NCI-H187 treated with DMSO at 0.1 percent for 48 hours (cell line): ENCODE results near the gene WDR46.

Experiments used
- DNase-seq: peaks from one replicate; lab custom pipeline; 2025; lab: John Stamatoyannopoulos, UW

Gene WDR46

DNA sequence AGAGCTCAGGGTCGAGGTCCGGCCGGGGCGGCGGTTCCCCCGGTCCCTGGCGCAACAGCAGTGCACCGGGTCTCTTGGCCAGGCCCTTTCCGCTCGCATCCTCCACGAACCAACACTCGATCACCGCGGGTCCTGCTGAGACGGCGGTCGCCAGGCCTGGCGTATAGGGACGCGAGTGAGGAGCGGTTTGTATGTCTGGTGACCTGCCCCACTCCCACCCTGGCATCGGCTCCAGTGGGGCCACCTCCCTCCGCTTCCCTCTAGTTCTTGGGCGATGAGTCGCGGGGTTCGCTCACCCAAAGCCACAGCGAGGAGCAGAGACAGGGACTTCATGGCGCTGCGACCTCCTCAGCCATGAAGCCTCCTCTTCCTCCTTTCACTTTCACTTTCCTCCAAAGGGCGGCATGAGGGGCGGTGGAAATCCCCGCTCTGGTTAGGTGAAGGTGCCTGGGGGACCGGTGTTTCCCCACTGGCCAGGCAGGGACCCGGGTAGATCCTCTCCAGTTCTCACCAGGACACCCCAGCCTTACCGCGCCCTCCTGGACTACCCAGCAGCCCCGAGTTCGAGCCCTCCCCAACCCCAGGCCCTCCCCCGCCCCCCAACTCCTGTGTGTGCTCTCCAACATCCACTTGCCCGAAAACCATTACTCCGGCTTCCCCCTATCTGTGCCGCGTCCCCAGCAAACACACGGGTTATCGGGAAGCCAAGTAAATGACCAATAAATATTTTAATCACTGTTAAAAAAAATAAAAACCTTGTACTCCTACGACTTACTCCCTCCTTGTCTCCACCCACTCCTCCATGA, 24.9 kb upstream of the WDR46 start, which contains the start of gene TAPBP:
TSS of gene TAPBP (minus strand) at position 370 of the 806 bp plus-strand sequence. CDS start at position 333, 37 bp downstream.
- DNase-seq: no peak

DNA sequence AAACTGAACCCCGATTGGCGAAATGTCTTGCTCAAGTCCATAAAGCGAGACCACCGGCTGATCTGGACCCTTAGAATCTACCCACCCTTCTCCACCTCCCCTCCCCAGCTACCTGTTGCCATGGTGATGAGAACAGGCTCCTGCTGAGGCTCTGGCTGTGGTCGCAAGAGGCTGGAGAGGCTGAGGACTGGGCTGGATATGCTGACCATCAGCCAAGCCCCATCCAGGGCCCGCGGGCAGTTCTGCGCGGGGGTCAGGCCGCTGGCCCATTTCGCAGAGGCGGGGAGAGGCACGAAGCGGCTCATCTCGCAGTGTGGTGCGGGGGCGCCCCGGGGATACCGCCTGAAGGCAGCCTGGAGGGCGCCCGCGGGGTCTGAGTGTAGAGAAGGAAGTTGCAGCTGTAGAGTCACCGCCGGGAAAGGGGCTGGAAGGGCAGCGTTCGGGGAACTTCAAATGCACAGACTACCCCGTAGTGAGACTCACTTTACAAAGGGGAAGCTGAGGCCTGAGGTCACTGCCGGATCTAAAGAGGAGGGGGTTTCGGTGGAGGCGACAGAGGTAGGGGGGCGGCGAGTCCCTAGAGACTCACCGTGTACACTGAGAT, 24.2 kb upstream of the WDR46 start:
- no peak for DNase-seq

DNA sequence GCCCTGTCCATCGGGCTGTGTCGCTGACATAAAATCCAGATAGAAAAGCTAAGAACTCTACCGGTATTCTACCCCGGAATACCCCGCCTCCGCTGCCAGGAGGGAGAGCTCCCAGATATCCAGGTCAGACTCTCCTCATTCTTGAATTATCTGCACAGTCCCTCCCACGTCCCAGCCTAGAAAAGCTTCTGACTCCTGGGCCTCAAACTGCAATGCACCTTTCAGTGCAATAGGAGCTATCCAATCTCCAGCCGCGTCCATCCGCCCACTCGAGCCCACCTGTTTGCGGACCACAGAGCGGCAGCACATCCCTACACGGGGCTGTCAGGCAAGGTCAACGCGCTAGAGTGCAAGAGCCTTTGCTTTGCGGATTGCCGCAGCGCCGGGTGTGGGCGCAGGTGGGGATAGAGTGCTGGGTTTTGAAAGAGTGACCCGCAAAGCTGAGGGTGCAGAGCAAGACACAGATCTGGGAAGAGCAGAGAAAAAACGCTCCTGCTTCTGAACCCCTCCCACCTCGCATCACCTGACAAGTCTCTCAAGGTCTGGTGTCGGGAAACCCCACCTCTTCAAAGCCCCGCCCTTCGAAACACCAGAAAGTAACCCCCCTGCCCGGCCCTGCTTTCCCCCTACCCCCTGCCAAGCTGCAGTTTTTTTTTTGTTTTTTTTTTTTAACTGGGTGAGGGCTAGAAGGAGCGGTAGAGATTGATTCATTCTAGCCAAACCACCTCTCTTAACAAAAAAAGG, 23.5 kb upstream of the WDR46 start:
- DNase-seq: peak; percentile 76

DNA sequence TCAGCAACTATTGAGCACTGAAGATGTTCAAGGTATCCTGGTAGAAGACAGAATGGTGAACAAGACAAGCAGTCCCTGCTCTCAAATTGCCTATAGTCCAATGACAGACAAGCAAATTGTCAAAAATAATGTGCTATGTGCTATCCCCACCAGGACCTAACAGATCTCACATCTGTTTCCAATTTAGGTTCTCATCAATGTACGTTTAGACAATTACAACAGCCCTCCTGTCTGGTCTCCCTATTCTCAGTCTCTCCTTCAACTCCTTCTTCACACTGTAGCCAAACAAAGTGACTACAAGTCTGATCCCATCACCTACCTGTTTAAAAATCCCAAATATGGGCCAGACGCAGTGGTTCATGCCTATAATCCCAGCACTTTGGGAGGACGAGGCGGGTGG, 17.3 kb upstream of the WDR46 start:
- no peak for DNase-seq

- DNase-seq: no peak
These were observed 16.0 kb upstream of the WDR46 start for GRCh38 chr6:33305052-33305451.

DNA sequence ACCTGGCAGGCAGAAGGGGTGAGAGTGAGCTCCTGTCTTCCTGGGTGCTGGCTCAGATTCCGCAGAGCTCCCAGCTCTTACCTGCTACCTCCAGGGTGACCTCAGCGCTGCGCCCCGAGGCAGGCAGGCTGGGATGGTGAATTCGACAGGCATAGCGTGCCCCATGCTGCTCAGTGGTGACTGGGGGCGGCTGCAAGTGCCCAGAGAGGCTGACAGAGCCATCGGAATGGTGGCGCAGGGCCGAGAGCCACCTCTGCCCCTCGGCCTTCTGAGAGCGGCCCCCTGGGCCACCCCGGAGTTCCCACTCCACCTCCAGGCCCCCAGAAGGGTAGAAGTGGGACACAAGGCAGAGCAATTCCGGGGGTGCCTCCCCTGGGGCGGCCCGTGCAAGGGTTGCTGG, 15.2 kb upstream of the WDR46 start:
- DNase-seq: no peak

DNA sequence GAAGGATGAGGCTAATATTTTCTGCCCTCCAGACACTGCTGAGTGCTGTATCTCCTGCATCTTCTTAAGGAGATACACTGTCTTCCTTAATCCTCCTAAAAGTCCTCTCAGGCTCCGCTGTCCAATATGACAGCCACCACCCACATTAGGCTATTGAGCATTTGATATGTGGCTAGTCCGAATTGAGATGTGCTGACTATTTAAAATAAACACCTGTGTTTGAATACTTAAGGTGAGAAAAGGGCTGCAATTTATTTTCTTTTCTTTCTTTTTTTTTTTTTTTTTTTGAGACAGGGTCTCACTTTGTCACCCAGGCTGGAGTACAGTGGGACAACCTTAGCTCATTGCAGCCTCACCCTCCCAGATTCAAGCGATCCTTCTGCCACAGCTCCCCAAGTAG, 12.8 kb upstream of the WDR46 start:
- DNase-seq: no peak

GRCh38 chr6:33299237-33299944, 10.4 kb upstream of the WDR46 start:
- peak; percentile 61 for DNase-seq

DNA sequence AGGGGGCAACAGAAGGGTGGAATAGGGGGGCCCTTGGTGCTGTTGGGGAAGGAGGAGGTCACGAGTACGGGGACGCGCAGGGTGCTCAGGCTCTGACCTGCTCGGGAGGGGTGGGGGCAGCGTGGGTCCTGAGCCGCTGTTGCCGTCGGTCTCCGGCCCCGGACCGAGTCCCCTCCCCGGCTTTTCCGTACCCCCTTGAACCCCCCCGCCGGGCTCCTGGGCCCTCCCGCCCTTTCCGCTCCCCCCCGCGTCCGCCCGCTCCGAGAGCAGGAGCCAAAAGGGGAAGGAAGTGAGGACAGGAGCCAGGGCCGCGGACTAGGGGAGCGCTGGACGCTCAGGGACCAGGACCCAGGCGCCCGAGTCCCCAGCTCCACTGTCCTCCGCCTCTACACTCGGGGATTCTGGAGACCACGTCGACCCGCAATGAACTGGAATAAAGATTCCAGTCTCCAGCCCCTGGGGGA, 9.8 kb upstream of the WDR46 start, which contains the start of gene RGL2:
TSS of gene RGL2 (minus strand) at position 170 of the 464 bp plus-strand sequence. CDS start 332 bp downstream, outside the sequence.
- DNase-seq: no peak

DNA sequence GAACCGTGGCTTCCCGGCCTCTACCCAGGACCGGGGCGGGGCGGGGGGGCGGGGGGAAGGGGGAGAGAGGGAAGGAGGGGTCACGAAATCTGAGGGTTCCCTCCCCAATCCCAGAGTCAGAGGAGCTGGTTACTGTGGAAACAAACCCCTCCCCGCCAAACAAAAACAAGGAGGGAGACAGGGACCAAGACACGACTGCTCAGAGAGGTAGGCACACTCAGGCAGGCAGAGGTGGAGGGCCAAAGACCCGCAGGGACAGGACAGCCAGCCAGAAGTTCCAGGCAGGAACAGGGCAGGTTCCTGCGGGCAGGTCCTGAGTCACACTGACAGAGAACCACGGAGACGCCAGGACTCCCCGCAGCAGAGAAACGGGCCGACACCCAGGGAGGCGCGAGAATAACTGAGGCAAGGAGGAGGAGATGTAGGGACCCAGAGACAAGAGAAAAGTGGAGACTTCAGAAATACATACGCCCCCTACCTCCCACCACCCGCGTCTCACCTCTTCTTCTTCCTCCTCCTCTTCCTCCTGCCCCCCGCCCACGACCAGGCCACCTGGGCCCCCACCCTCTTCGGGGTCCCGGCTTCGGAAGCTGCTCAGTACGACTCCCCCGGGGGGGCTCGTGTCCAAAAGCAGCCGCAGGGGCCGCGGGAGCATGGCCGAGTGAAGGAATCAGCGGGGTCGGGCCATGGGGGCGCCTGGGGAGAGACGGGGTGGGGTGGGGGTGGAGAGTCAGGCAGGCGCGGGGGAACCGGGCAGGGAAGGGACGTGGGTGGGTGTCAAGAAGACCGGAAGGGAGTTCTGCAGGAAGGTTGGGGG, 9.1 kb upstream of the WDR46 start:
- DNase-seq: no peak

- DNase-seq: no peak
These were observed 8.4 kb upstream of the WDR46 start for GRCh38 chr6:33297406-33297955.

DNA sequence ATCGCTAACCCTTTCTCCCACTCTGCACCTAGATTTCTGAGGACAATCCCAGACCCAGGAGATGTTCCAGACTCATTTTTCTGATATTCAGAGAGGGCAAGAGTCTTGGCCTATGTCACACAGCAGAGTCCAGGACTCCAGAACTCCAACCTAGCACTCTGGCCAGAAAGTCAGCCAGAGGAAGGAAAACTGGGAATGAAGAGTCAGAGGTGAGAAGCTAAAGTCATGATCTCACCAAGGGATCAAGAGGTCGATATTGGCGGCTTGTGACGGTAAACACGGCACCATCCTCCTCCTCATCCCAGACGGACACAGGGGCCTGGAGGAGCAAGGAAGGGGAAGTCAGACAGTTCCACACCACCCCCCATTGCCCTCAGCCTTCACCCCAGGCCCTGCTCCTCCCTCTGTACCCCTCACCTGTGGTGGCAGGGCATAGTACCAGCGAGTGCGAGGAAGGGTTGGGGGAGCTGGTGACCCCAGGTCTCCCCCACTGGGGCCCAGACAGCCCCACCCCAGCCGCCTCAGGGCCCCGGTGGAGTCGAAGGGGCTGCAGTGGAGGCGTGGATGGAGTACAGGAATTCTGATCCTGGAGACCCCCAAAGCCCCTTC, 7.9 kb upstream of the WDR46 start:
- no peak for DNase-seq

GRCh38 chr6:33295621-33296369, 6.8 kb upstream of the WDR46 start:
- DNase-seq: no peak

GRCh38 chr6:33294086-33294823, 5.2 kb upstream of the WDR46 start:
- no peak for DNase-seq

- DNase-seq: no peak
These were observed 4.1 kb upstream of the WDR46 start for GRCh38 chr6:33292996-33293682.

- DNase-seq: no peak
These were observed 1.4 kb upstream of the WDR46 start for GRCh38 chr6:33290459-33290858.

GRCh38 chr6:33289784-33290315, 811 bp upstream of the WDR46 start:
- DNase-seq: no peak
